GM12878 (cell line): ENCODE measurements around the gene ACSM5. TPM values are rescaled to one million over a fixed set of nuclear protein-coding genes. Genes with fewer than 3 reads are reported as not detected.

Experiments
- ATAC-seq: fragments of 200-7000 bp; cut with Tn5 transposase; 3 replicates; pipeline ENCODE4 v1.9.1; 2020; ENCODE audit warnings: mild to moderate bottlenecking, moderate library complexity
- BruUV-seq: library from RNA; stranded (reverse); fragments of 400-500 nt; replicated peaks from 2 replicates; lab custom pipeline; 2021; lab: Mats Ljungman, UMichigan
- CTCF ChIA-PET: fragments of 300-600 bp; sonication (Branson Sonifier 250); formaldehyde crosslinking; extraction: SDS; loops from one replicate; lab custom pipeline; 2021; ENCODE audit warnings: inconsistent platforms; lab: Yijun Ruan, JAX
- POLR2A ChIA-PET: fragments of 350-600 bp; formaldehyde crosslinking; extraction: SDS; loops from one replicate; lab custom pipeline; 2021; ENCODE audit warnings: inconsistent platforms; lab: Charles Lee
- RAD21 ChIA-PET: fragments of 300-600 bp; sonication (Branson Sonifier 250); formaldehyde crosslinking; loops from one replicate; lab custom pipeline; 2023; ENCODE audit warnings: antibody characterized with exemption; ENCODE audit not compliant: unreplicated experiment; lab: Charles Lee
- SMC1A ChIA-PET: fragments of 300-600 bp; sonication (Branson Sonifier 250); formaldehyde crosslinking; loops from one replicate; lab custom pipeline; 2023; ENCODE audit not compliant: unreplicated experiment, uncharacterized antibody; lab: Charles Lee
- DNase-seq: peaks from one replicate; pipeline ENCODE4 v3.0.0-alpha.2; 2011; ENCODE audit warnings: low read depth, low spot score
- FAIRE-seq: peaks from 3 replicates; lab custom pipeline; 2011; peaks lifted over from hg19 to GRCh38; lab: Jason Lieb, UNC
- H2AFZ ChIP-seq: 2 replicates; pipeline ENCODE4 v1.6.0; 2011; ENCODE audit warnings: low read depth, low read length, control low read depth; ENCODE audit not compliant: control insufficient read depth
- H3K27ac ChIP-seq: 2 replicates; pipeline ENCODE4 v1.5.1; 2011; ENCODE audit warnings: control low read depth; ENCODE audit not compliant: control insufficient read depth, insufficient read depth
- H3K27me3 ChIP-seq, 2 experiments: replicated peaks in 1 of 2; 2 replicates each; pipeline versions ENCODE4 v1.6.0 to v1.6.1; 2011; ENCODE audit warnings: low read length in 1 of 2; ENCODE audit not compliant: control insufficient read depth in 2 of 2, insufficient read depth in 2 of 2
- H3K36me3 ChIP-seq, 2 experiments: 2 replicates each; pipeline ENCODE4 v1.5.1; 2011; ENCODE audit warnings: low read length in 1 of 2; ENCODE audit not compliant: control insufficient read depth in 2 of 2, insufficient read depth in 2 of 2
- H3K4me1 ChIP-seq: 2 replicates; pipeline ENCODE4 v1.6.1; 2011; ENCODE audit warnings: mild to moderate bottlenecking, low read length, moderate library complexity, mixed read lengths; ENCODE audit not compliant: control insufficient read depth, insufficient read depth
- H3K4me2 ChIP-seq: 2 replicates; pipeline ENCODE4 v1.6.0; 2011; ENCODE audit warnings: control low read depth; ENCODE audit not compliant: control insufficient read depth, insufficient read depth
- H3K4me3 ChIP-seq: fragments of 200-600 bp; sonication (generic); 2 replicates; pipeline ENCODE4 v1.5.1; 2016
- H3K79me2 ChIP-seq: 2 replicates; pipeline ENCODE4 v1.6.0; 2011; ENCODE audit warnings: low read length; ENCODE audit not compliant: control insufficient read depth, insufficient read depth
- H3K9ac ChIP-seq: 2 replicates; pipeline ENCODE4 v1.8.0; 2011; ENCODE audit warnings: low read length, control low read depth, mixed read lengths; ENCODE audit not compliant: control insufficient read depth, insufficient read depth
- H3K9me3 ChIP-seq: replicated peaks from 3 replicates; pipeline ENCODE4 v1.5.1; 2011; ENCODE audit warnings: mild to moderate bottlenecking, low read length; ENCODE audit not compliant: control insufficient read depth, insufficient read depth
- H4K20me1 ChIP-seq: 2 replicates; pipeline ENCODE4 v1.6.0; 2011; ENCODE audit not compliant: control insufficient read depth, insufficient read depth
- BCL11A ChIP-seq: IDR thresholded peaks from 2 replicates; pipeline ENCODE4 v1.6.1; 2011; ENCODE audit warnings: low read depth, low read length
- CREM ChIP-seq: IDR thresholded peaks from 2 replicates; pipeline ENCODE4 v1.6.1; 2014; ENCODE audit warnings: antibody characterized with exemption, low read depth
- EED ChIP-seq: sonication (generic); IDR thresholded peaks from 2 replicates; pipeline ENCODE4 v1.6.1; 2016; ENCODE audit warnings: antibody characterized with exemption, low read depth
- HCFC1 ChIP-seq: fragments of 150-350 bp; IDR thresholded peaks from 2 replicates; pipeline ENCODE4 v1.6.1; 2014; ENCODE audit warnings: low read length
- RAD51 ChIP-seq: fragments of 450-650 bp; IDR thresholded peaks from 2 replicates; pipeline ENCODE4 v1.6.1; 2016; ENCODE audit warnings: moderate library complexity, mild to moderate bottlenecking, inconsistent platforms
- SKIL ChIP-seq: fragments of 450-650 bp; IDR thresholded peaks from 2 replicates; pipeline ENCODE4 v1.6.1; 2017; ENCODE audit warnings: mild to moderate bottlenecking, low read depth, inconsistent platforms; ENCODE audit not compliant: poor library complexity, severe bottlenecking
- SMARCA5 ChIP-seq: fragments of 450-650 bp; IDR thresholded peaks from 2 replicates; pipeline ENCODE4 v1.6.1; 2017; ENCODE audit warnings: mild to moderate bottlenecking
- TARDBP ChIP-seq: IDR thresholded peaks from 2 replicates; pipeline ENCODE4 v1.6.1; 2016; ENCODE audit warnings: borderline replicate concordance
- USF1 ChIP-seq: IDR thresholded peaks from 2 replicates; pipeline ENCODE4 v1.6.1; 2011; ENCODE audit warnings: borderline replicate concordance, low read depth, mild to moderate bottlenecking, moderate library complexity, mixed read lengths, low read length; ENCODE audit not compliant: insufficient read depth; ENCODE audit errors: extremely low read length
- ZNF687 ChIP-seq: fragments of 450-650 bp; IDR thresholded peaks from 2 replicates; pipeline ENCODE4 v1.6.1; 2017; ENCODE audit warnings: mild to moderate bottlenecking, moderate library complexity
- WGBS: methylation state at CpG from one replicate; pipeline ENCODE4 v1.1.6; 2016; ENCODE audit warnings: low lambda C conversion rate; ENCODE audit not compliant: insufficient replicate concordance, insufficient coverage; ENCODE audit errors: missing lambda C conversion rate; 5-methylcytosine and 5-hydroxymethylcytosine counted together
- in situ Hi-C: fragments of 300-500 bp; cut with MboI; formaldehyde crosslinking; loops from 9 replicates; pipeline ENCODE4 v1.14.3; 2018; ENCODE audit warnings: mixed read lengths
- intact Hi-C: fragments of 100-400 bp; cut with micrococcal nuclease; formaldehyde crosslinking; loops from one replicate; pipeline ENCODE4 v1.14.2; 2022; ENCODE audit not compliant: unreplicated experiment
- polyA plus RNA-seq, 11 experiments: library from polyadenylated mRNA; depleted of rRNA in 4 of 11; unstranded in 6 of 11; stranded (reverse) in 5 of 11; fragments of >200 nt; fragmentation: Nextera tagmentation in 4 of 11; fragmentation: Illumina TruSeq in 1 of 11; extraction: Ambion mirVana in 4 of 11; extraction: Trizol in 1 of 11; gene quantifications; 1 replicate in 1 of 11; 2 replicates in 10 of 11; pipeline versions ENCODE4 v1.2.1 to v1.2.3, GENCODE V29; 2011 to 2016; ENCODE audit warnings: inconsistent platforms in 2 of 11, missing spikeins in 2 of 11, low read depth in 1 of 11
- total RNA-seq, 4 experiments: library from RNA; depleted of rRNA in 3 of 4; stranded (reverse); fragments of >200 nt in 3 of 4; fragmentation: Illumina TruSeq in 1 of 4; extraction: Trizol in 1 of 4; gene quantifications; 2 replicates each; pipeline versions ENCODE4 v1.2.1 to v1.2.3, GENCODE V29; 2013 to 2021
- TF ChIP-seq, protein P1 (sequence below): fragments of 450-650 bp; IDR thresholded peaks from 2 replicates; pipeline ENCODE4 v1.6.1; 2016; ENCODE audit warnings: mild to moderate bottlenecking, moderate library complexity, borderline replicate concordance
- TF ChIP-seq, protein P2 (sequence below): IDR thresholded peaks from 2 replicates; pipeline ENCODE4 v1.6.1; 2012; ENCODE audit warnings: low read depth, low read length, improper control_type of control experiment
- TF ChIP-seq, protein P3 (sequence below): IDR thresholded peaks from 2 replicates; pipeline ENCODE4 v1.6.1; 2011; ENCODE audit warnings: low read depth, mild to moderate bottlenecking, low read length, moderate library complexity, borderline replicate concordance; ENCODE audit errors: extremely low read depth

ACSM5 gene
- total and polyA plus RNA-seq, 10 of the 15 experiments (the other 5 are each of a cell fraction or from before 2014, with no cell fraction given) = 0.07 to 0.54 (median 0.26) TPM; not detected in 3

GRCh38 chr16:20402651-20403050, 6.7 kb upstream of the ACSM5 start:
- no peaks in the 10 kb centered on the region for H3K79me2 ChIP-seq
- H4K20me1 ChIP-seq = no peaks in the 10 kb centered on the region
- no TSS peak for BruUV-seq
- intact Hi-C loops (no loop called here), in situ Hi-C loops (no loop called here)
- no peak overlapping the region for H3K9ac ChIP-seq
- no peak overlapping the region for H3K4me3 ChIP-seq
- no peak for ATAC-seq
- no peak for DNase-seq
- H3K9me3 ChIP-seq = no peaks in the 10 kb centered on the region
- no peaks in the 10 kb centered on the region for H3K4me1 ChIP-seq
- H3K27me3 ChIP-seq = no peaks in the 10 kb centered on the region
- no peaks in the 10 kb centered on the region for H3K36me3 ChIP-seq
- H2AFZ ChIP-seq = no peak overlapping the region
- ChIA-PET SMC1A (no interaction called here), CTCF (interaction anchor here (1.1 kb wide), 1 partner anchor 18 kb away, joined by 3 read pairs; no protein-coding TSS in a partner anchor), POLR2A (no interaction called here), RAD21 (no interaction called here)
- no peak overlapping the region for H3K27ac ChIP-seq
- 47% methylated on average over 2 of the region's 2 CpGs for WGBS
- H3K4me2 ChIP-seq = no peak overlapping the region
- no peak for FAIRE-seq
- TF ChIP-seq, protein P1, sequence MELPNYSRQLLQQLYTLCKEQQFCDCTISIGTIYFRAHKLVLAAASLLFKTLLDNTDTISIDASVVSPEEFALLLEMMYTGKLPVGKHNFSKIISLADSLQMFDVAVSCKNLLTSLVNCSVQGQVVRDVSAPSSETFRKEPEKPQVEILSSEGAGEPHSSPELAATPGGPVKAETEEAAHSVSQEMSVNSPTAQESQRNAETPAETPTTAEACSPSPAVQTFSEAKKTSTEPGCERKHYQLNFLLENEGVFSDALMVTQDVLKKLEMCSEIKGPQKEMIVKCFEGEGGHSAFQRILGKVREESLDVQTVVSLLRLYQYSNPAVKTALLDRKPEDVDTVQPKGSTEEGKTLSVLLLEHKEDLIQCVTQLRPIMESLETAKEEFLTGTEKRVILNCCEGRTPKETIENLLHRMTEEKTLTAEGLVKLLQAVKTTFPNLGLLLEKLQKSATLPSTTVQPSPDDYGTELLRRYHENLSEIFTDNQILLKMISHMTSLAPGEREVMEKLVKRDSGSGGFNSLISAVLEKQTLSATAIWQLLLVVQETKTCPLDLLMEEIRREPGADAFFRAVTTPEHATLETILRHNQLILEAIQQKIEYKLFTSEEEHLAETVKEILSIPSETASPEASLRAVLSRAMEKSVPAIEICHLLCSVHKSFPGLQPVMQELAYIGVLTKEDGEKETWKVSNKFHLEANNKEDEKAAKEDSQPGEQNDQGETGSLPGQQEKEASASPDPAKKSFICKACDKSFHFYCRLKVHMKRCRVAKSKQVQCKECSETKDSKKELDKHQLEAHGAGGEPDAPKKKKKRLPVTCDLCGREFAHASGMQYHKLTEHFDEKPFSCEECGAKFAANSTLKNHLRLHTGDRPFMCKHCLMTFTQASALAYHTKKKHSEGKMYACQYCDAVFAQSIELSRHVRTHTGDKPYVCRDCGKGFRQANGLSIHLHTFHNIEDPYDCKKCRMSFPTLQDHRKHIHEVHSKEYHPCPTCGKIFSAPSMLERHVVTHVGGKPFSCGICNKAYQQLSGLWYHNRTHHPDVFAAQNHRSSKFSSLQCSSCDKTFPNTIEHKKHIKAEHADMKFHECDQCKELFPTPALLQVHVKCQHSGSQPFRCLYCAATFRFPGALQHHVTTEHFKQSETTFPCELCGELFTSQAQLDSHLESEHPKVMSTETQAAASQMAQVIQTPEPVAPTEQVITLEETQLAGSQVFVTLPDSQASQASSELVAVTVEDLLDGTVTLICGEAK = no peak
- TF ChIP-seq, protein P2, sequence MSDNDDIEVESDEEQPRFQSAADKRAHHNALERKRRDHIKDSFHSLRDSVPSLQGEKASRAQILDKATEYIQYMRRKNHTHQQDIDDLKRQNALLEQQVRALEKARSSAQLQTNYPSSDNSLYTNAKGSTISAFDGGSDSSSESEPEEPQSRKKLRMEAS = no peak
- TF ChIP-seq HCFC1 (no peak), ZNF687 (no peak), CREM (no peak), TARDBP (no peak), SKIL (no peak), BCL11A (no peak), USF1 (no peak), SMARCA5 (no peak), EED (no peak), RAD51 (no peak)
- TF ChIP-seq, protein P3, sequence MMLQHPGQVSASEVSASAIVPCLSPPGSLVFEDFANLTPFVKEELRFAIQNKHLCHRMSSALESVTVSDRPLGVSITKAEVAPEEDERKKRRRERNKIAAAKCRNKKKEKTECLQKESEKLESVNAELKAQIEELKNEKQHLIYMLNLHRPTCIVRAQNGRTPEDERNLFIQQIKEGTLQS = no peak
